ENCODE data around the gene DSCAML1.

- TF ChIP-seq EP300 (IDR thresholded peaks at IDR 0.05) (no peak), CTCF (IDR thresholded peaks at IDR 0.05) (no peak)
Measured at GRCh38 chr11:117752721-117753237, 44.2 kb downstream of the DSCAML1 start.
